IPS-NIHi7 (cell line): ENCODE results near the gene SP1.
A peak's percentile ranks its signal among the peaks of the same experiment; 100 is the strongest.
"Not testable (repeated sequence)": the region's sequence is repeated elsewhere in the genome, so short reads cannot be mapped to it uniquely, and the experiment has no call there.

Source experiments
- DNase-seq: peaks from one replicate; pipeline ENCODE4 v3.0.0; 2012; ENCODE audit warnings: mixed read lengths; ENCODE audit errors: extremely low spot score

The SP1 gene

DNA sequence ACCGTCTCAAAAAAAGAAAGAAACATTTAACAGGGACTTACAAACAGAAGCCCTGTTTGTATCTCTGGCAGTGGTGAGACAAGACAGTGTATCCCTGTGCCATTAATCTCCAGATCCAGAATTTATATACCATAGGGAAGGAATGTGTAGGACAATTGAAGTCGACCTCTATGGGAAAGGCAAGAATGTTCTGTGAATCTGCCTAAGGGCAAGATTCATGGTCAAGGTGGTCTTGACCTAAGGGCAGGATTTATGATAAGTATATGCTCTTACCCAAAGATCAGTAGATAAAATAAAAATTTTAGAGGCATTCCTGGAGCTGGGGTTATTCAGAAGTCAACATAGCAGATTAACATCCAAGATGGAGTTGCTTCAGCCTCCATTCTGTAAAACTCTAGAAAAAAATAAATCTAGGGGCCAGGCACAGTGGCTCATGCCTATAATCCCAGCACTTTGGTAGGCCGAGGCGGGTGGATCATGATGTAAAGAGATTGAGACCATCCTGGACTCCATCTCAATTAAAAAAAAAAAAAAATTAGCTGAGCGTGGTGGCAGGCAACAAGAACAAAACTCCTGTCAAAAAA lies 21.0 kb upstream of the SP1 start:
- no peak for DNase-seq

- not testable (repeated sequence) for DNase-seq
Observed at GRCh38 chr12:53361638-53362037, 18.3 kb upstream of the SP1 start.

GRCh38 chr12:53365245-53365904 lies 14.6 kb upstream of the SP1 start:
- DNase-seq = no peak

DNA sequence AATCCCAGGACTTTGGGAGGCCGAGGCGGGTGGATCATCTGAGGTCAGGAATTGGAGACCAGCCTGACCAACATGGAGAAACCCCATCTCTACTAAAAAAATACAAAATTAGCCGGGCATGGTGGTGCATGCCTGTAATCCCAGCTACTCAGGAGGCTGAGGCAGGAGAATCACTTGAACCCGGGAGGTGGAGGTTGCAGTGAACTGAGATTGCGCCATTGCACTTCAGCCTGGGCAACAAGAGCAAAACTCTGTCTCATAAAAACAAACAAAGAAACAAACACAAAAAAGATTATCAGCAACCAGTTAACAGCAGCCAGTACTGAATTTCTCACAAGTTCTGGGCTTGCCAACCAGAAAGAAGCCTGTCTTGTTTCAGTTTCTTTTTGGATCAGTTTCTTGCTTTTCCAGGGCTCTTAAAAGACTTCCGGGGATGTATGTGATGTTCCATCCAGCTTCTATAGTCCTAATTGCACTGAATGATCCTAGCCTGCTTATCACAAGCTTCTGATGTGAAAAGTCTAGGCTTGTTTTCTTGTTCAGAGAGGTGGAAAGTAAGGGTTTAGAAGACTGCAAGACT lies 6.3 kb upstream of the SP1 start:
- DNase-seq = not testable (repeated sequence)

- not testable (repeated sequence) for DNase-seq
Observed at GRCh38 chr12:53374277-53374676, 5.7 kb upstream of the SP1 start.

GRCh38 chr12:53376747-53377146 lies 3.2 kb upstream of the SP1 start:
- no peak for DNase-seq

- no peak for DNase-seq
Observed at GRCh38 chr12:53378222-53378621, 1.8 kb upstream of the SP1 start.

- DNase-seq = peak; percentile 14
Observed at GRCh38 chr12:53378724-53379388, 1.1 kb upstream of the SP1 start.

DNA sequence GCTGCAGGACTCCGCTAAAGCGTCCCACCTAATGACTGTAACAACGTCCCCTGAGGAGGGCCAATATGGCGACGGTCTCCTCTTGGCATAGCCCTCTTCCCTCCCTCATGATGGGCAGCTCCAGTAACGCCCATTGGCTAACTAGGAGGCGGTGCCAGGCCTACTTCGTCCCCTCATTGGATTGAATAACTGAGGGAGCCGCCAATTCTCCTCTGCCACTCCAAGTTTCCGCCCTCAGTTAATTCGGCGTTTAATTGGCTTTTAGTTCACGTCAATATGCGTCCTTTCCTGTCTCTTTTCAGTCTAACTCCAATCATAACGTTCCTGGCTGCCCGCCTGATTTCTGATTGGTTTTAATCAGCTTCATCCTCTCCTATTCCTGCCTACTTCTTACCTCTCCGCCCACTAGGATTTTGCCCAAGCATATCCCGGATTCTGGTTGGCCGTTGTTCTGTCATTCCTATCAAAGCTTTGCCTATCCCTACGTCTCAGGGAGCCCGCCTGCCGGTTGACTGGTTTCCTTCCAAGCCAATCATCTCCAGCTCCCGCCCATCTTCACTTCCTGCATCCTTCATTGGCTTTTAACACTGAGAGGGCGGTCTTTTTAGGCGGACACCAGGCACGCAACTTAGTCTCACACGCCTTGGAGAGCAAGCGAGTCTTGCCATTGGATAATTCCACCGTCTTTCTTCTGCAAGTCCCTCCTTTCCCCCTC lies 430 bp upstream of the SP1 start:
- peak; percentile 90 for DNase-seq

DNA sequence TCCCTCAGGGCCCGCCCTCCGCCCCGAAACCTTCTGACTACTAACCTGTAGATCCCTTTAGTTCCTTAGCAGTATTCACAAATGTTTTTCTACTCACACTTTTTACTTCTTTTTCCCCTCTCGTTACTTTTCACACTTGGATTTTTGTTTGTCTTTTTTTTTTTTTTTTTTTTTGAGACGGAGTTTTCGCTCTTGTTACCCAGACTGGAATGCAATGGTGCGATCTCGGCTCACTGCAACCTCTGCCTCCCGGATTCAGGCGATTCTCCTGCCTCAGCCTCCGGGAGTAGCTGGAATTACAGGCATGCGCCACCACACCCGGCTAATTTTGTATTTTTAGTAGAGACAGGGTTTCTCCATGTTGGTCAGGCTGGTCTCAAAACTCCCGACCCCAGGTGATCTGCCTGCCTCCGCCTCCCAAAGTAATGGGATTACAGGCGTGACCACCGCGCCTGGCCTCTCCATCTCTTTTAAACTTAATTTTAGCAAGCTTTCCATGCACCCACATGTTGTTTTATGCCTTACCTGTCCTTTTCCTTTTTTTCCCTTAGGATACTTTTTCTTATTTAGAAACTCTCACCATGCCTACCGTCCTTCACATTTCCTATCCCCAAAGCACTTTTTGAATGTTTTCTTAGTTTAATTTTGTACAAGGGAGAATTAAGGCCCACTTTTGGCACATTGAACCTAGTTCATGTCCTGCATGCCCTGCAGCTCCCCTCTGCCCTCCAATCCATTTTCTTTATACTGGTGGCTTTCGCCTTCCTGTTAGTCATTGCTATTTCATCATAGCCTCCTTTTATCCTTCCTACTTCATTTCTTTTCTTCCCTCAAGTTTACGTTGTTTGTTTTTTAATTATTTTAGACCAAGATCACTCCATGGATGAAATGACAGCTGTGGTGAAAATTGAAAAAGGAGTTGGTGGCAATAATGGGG lies 1.1 kb downstream of the SP1 start:
- no peak for DNase-seq

- peak; percentile 47 for DNase-seq
Observed at GRCh38 chr12:53381731-53382630, 2.0 kb downstream of the SP1 start.

- no peak for DNase-seq
Observed at GRCh38 chr12:53383258-53383657, 3.3 kb downstream of the SP1 start.

DNA sequence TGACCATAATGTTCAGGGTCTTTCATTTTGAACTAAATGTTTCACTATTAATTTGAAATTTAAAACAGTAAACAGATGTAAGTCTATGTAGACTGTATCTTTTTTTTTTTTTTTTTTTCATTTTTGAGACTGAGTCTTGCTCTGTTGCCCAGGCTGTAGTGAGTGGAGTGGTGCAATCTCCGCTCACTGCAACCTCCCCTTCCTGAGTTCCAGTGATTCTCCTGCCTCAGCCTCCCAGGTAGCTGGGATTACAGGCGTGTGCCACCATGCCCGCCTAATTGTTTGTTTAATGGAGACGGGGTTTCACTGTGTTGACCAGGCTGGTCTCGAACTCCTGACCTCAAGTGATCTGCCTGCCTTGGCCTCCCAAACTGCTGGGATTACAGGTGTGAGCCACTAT lies 6.4 kb downstream of the SP1 start:
- DNase-seq = not testable (repeated sequence)

DNA sequence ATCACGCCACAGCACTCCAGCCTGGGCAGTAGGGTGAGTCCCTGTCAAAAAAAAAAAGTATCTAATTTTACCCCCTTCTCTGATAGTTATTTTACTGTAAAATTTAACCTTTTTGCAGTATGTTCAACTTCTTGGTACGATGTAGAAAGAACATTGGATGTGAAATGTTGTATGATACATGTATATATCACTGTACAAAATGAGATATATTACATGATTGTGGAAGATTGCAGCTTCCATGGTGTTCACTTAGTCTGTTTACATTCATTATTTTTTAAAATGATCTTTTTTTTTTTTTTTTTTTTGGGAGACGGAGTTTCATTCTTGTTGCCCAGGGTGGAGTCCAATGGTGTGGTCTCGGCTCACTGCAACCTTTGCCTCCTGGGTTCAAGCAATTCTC lies 9.0 kb downstream of the SP1 start:
- DNase-seq = no peak

DNA sequence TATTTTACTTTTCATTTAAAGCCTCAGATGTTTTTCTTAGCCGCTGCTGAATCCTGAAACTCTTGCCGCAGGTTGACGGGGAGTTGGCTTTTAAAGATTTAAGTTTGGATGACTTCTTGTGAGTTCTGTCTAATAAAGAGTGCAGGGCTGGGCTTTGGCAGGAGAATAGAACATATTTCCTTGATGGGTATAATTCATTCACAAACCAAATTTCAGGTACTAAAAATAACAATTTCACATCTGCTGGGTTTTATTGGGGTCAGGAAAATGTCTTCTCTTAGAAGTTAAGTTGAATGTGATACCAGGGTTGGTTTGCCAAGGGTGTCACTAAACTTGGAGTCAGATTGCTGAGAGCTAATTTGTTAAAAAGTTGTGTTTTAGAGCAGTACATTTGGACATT lies 9.7 kb downstream of the SP1 start:
- DNase-seq = no peak

DNA sequence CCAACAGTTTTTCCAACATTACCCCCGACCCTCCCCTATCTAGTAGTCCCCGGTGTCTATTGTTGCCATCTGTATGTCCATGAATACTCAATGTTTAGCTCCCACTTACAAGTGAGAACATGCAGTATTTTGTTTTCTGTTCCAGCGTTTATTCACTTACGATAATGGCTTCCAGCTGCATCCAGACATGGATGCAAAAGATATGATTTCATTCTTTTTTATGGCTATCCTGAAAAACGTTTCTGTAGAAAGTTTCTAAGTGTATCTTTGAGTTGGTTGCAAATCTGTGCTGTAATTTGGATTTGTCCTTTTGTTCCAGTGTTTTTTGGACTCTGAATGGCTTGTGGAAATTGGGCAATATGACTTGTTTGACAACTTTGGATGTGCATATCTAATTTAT lies 11.7 kb downstream of the SP1 start:
- no peak for DNase-seq

DNA sequence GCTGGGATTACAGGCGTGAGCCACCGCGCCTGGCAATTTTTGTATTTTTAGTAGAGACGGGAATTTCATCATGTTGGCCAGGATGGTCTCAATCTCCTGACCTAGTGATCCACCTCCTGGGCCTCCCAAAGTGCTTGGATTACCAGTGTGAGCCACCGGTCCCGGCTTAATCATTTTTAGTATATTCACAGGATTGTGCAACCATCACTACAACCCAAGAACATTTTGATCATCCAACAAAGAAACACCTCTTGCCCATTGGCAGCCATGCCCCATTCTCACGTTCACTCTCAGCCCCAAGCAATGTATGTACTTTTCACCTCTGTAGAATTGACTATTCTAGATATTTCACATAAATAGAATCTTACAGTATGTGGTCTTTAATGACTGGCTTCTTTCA lies 19.9 kb downstream of the SP1 start:
- no peak for DNase-seq

- not testable (repeated sequence) for DNase-seq
Observed at GRCh38 chr12:53402351-53402750, 22.4 kb downstream of the SP1 start.

DNA sequence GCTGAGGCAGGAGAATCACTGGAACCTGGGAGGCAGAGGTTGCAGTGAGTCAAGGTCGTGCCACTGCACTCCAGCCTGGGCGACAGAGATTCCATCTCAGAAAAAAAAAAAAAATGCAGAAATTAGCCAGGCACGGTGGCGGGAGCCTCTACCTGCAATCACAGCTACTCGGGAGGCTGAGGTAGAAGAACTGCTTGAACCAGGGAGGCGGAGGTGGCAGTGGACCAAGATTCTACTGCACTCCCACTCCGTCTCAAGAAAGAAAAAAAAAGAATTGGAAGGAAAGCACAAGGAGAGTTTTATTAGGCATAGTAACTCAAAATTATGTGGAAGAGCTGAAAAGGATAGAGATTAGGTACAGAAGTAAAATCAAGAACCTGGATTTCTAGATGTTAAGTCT lies 22.9 kb downstream of the SP1 start:
- no peak for DNase-seq

GRCh38 chr12:53410951-53411350 lies 31.0 kb downstream of the SP1 start:
- no peak for DNase-seq
